Measurements from ENCODE around the gene C17orf113.
A peak's percentile ranks its signal among the peaks of the same experiment; 100 is the strongest.

C17orf113 gene

GRCh38 chr17:42072323-42073187 is 22.2 kb upstream of the C17orf113 start:
- no peak for DNase-seq

GRCh38 chr17:42071810-42072209 is 21.4 kb upstream of the C17orf113 start:
- DNase-seq: peak in 1 of 2 experiments; percentile 18

DNA sequence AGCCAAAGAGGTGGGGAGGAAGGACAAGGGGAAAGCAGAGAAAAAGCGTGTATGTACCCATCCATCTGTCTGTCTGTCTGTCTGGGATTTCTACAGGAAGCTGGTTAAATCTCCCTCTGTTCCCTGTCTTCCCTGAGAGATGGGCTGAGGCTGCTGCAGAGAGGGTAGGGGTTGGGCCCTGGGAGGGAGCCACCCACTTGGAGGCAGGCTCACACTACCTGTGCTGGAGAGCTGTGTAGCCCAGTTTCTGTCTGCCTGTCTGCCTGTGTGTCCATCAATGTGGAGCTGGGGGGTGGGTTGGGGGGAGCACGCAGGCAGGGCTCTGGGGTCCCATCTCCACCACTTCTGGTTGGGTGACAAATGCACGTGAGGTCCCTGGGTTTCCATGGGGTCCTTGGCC is 18.6 kb upstream of the C17orf113 start:
- no peak for DNase-seq

DNA sequence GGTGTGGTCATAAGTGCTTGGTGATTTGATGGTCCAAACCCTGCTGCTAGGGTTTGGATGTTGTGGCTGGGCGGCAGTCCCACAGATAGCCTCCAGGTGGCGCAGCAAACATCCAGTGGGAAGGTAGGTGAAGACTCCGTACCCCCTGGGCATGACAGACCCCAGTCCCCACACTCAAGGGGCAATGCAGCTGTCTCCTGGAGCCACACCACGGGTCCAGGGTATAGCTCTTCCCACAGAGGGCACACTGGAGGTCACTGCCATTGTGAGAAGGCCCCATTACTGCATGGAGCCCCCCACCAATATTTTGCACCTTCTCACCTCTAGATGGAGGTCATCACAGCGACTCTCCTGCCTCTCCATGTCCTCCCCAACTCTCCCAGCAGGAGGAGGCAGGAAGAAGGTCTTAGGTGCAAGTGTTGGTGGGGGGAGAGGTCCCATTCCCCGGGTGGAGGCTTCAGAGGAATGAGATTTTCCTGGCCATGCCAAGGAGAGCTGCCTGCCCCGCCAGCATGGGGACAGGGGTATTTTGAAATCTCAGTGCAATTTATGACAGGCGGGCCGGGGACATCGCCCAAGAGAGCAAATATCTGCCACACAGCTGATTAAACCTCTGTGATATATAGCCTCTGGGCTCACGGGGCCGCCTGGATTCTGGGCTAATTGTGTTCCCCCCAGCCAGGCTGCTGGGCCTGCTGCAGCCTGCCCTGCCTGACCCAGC is 17.1 kb upstream of the C17orf113 start:
- peak; percentile 82 to 85 for DNase-seq

DNA sequence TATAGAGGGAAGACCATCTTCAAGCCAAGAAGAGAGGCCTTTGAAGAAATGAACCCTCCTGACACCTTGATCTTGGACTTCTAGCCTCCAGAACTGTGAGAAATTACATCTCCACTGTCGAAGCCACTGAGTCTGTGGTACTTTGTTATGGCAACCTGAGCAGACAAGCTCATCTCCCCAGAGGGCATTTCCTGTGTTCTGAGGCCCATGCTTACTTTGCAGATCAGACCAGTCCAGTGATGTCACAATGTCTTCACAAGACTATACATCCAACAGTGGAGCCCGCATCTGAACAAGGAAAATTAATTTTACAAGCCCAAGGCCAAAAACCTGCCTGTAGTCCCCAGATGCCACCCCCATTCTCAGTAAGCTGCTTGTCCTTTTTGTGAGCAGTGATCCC is 14.8 kb upstream of the C17orf113 start:
- no peak for DNase-seq

- DNase-seq: no peak
Measured at GRCh38 chr17:42062681-42063080, 12.3 kb upstream of the C17orf113 start.

- no peak for DNase-seq
Measured at GRCh38 chr17:42061646-42062487, 11.5 kb upstream of the C17orf113 start.

DNA sequence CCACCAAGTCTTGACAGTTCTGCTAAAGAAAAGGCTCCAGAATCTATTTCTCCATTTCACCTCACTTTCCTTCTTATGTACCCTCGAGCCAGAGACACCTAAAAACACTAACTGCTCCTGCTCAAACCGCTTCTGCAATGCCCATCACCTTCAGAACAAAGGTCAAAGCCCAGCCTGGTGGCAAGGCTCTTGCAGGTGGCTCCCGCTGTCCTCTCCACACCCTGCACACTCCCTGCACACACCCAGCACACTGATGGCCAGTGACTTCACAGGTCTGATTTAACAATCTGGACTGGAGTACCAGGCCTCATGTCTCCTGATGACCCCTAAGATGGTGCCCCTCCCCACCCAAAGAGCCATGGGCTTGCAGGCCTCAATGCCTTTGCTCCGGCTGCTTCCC is 9.8 kb upstream of the C17orf113 start:
- DNase-seq: no peak

DNA sequence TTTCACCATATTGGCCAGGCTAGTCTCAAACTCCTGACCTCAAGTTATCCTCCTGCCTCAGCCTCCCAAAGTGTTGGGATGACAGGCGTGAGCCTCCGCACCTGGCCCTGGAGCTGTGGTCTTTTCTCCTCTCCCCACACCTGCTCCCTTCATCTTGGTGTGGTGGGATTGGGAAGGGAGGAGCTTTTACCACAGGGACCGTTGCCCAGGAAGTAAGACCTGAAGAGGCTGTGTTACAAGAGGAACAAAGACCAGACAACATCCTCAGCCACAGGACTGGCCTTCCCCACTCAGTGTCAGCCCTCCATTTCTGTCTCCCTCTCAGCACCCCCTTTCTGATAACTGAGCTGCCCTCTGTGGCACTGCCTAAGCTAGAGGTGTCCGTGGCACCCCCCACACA is 9.4 kb upstream of the C17orf113 start:
- no peak for DNase-seq

DNA sequence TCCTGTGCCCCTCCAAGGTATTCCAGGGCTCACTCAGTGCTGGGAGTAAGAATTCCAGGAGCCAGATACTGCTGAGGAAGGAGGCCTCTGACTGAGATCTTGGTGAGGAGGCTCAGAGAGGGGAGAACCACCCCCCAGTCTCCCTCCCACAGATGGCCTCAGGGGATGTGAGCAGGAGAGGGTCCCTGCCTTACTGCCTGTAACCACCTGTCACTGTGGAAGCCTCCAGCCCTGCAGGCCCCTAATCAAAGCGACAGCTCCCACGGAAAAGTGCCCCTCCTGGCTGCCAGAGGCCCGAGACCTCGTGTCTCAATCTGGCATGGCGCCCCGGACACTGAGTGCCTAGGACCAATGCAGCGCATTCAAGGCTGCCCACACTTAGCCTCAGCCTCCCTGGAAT is 7.7 kb upstream of the C17orf113 start:
- no peak for DNase-seq

DNA sequence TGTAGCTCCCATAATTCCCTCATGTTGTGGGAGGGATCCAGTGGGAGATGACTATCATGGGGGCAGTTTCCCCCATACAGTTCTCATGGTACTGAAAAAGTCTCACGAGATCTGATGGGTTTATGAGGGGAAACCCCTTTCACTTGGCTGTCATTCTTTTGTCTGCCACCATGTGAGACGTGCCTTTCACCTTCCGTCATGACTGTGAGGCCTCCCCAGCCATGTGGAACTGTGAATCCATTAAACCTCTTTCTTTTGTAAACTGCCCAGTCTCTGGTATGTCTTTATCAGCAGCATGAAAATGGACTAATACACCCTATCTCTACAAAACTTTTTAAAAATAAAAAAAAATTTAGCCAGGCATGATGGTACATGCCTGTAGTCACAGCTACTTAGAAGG is 6.2 kb upstream of the C17orf113 start:
- no peak for DNase-seq

- DNase-seq: no peak
Measured at GRCh38 chr17:42055496-42055895, 5.1 kb upstream of the C17orf113 start.

DNA sequence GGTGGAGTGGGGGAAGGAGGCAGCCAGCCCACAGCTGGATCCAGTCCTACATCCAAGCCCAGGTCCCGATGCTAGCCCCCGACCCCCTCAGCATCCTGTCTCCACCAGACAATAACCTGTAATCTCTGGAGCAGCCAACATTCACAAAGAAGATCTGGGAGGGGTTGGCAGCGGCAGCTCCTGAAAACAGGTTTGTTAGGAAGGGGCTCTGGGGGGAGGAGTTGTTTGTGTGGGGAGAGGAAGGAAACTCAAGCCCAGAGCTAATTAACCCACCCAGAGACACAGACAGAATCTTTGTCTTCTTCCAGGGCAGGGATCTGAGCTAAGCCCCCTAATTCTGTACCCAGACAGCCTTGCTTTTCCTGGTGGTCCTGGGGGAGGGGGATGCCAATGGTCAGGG is 4.6 kb upstream of the C17orf113 start:
- no peak for DNase-seq

- no peak for DNase-seq
Measured at GRCh38 chr17:42053731-42054500, 3.5 kb upstream of the C17orf113 start.

GRCh38 chr17:42052346-42052877 is 2.0 kb upstream of the C17orf113 start:
- DNase-seq: no peak

- DNase-seq: no peak
Measured at GRCh38 chr17:42051645-42052044, 1.2 kb upstream of the C17orf113 start.

DNA sequence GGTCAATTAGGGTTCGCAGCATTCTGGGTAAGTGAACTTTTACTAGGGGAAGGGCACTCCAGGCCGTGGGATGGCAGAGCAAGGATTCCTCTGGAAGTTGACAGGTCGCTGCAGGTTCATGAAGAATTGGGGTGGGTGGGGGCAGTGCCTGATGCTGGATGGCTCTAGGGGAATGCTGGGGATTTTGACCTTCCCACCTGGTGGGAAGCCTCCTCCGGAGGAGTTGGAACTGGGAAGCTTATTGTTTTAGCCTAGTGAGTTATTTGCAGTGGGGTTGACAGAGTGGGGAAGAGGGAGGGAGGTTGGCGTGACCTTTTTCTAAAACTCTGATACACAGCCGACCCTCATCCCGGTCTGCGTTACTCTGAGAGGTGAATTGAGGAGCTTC is 606 bp upstream of the C17orf113 start:
- DNase-seq: no peak

DNA sequence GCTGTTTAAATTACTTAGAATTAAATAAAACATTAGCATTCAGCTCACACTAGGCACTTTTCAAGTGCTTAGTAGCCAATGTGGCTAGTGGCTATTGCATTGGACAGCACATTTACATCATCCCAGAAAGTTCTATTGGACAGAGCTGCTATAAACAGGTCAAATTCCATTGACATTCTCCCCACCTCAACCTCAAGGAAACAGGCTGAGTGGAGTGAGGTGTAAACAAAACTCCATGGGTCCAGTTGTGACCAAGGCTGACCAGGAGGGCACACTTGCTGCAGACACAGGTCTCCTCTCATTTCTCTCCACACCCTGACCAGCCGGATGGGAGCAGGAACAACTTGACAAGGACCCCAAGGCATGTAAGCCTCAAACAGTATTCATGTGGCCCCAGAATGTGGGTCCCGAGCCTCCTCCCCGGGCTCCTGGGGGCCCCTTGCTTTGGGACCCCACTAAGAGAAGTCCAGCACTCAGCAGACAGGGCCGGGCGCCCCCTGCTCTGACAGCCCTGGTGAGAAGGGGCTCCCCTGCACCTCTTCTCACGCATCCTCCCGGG is 488 bp downstream of the C17orf113 start:
- DNase-seq: no peak

DNA sequence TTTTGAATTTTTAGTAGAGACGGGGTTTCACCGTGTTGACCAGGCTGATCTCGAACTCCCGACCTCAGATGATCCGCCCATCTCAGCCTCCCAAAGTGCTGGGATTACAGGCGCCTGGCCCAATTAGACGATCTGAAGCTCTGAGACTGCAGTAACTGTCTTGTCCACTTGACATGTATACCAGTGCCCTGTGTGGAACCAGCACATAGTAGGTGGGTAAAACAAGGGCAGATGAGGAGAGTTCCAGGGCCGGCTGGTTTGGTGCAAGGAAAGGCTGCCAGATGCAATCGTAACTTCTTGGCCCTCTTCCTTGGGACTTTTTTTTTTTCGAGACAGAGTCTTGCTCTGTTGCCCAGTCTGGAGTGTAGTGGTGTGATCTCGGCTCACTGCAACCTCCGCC is 3.1 kb downstream of the C17orf113 start:
- no peak for DNase-seq

DNA sequence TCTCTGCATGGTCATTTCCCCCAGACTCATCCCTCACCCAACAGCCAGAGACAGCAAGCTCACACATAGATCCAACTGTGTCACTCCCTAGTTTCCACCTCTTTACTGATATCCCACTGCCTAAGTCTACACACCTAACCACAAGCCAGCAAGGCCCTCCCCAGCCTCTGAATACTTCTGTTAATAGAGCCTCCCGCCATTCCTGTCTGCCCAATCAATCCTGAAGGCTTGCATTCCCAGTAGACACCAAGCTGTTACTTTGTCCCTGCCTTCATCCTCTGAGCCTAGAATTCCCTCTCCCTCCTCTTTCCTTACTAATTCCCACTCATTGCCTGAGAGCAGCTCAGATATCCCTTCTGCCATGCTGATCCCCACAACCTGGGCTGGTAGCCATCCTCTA is 4.7 kb downstream of the C17orf113 start:
- DNase-seq: no peak

GRCh38 chr17:42042598-42043319 is 7.6 kb downstream of the C17orf113 start:
- DNase-seq: no peak

Data from activated CD4-positive, alpha-beta T cell treated with anti-CD3 and anti-CD28 coated beads, Interleukin-2, amount 50 U/mL, for 48 hours (primary cell).